Measurements from ENCODE around the gene MAPK7.

MAPK7 gene

GRCh38 chr17:19377602-19378415 is 489 bp upstream of the MAPK7 start:
- in situ Hi-C loops (cut with MboI; ENCODE audit: low sequenced_read_pairs), result no loop called here

GRCh38 chr17:19379361-19380065 is 1.2 kb downstream of the MAPK7 start:
- in situ Hi-C loops (cut with MboI; ENCODE audit: low sequenced_read_pairs), result no loop called here

- in situ Hi-C loops (cut with MboI; ENCODE audit: low sequenced_read_pairs), result no loop called here
Observed at GRCh38 chr17:19380481-19381301, 2.4 kb downstream of the MAPK7 start.

- in situ Hi-C loops (cut with MboI; ENCODE audit: low sequenced_read_pairs), result no loop called here
Observed at GRCh38 chr17:19381361-19381740, 3.1 kb downstream of the MAPK7 start.

- in situ Hi-C loops (cut with MboI; ENCODE audit: low sequenced_read_pairs), result no loop called here
Observed at GRCh38 chr17:19381741-19382444, 3.6 kb downstream of the MAPK7 start.

GRCh38 chr17:19382531-19383444 is 4.5 kb downstream of the MAPK7 start:
- in situ Hi-C loops (cut with MboI; ENCODE audit: low sequenced_read_pairs), result no loop called here

GRCh38 chr17:19383681-19384470 is 5.6 kb downstream of the MAPK7 start:
- in situ Hi-C loops (cut with MboI; ENCODE audit: low sequenced_read_pairs), result no loop called here

- in situ Hi-C loops (cut with MboI; ENCODE audit: low sequenced_read_pairs), result no loop called here
Observed at GRCh38 chr17:19384723-19385391, 6.6 kb downstream of the MAPK7 start.

- in situ Hi-C loops (cut with MboI; ENCODE audit: low sequenced_read_pairs), result no loop called here
Observed at GRCh38 chr17:19385521-19385983, 7.3 kb downstream of the MAPK7 start.

- in situ Hi-C loops (cut with MboI; ENCODE audit: low sequenced_read_pairs), result no loop called here
Observed at GRCh38 chr17:19386051-19386929, 8.0 kb downstream of the MAPK7 start.

- in situ Hi-C loops (cut with MboI; ENCODE audit: low sequenced_read_pairs), result no loop called here
Observed at GRCh38 chr17:19386974-19387920, 8.9 kb downstream of the MAPK7 start, which contains the start of gene MFAP4. MFAP4 (minus strand) TSS chr17:19387190; CDS start chr17:19387155, 35 bp downstream.

- in situ Hi-C loops (cut with MboI; ENCODE audit: low sequenced_read_pairs), result no loop called here
Observed at GRCh38 chr17:19387921-19388521, 9.7 kb downstream of the MAPK7 start.

GRCh38 chr17:19388791-19389785 is 10.8 kb downstream of the MAPK7 start:
- in situ Hi-C loops (cut with MboI; ENCODE audit: low sequenced_read_pairs), result no loop called here

- in situ Hi-C loops (cut with MboI; ENCODE audit: low sequenced_read_pairs), result no loop called here
Observed at GRCh38 chr17:19390951-19391350, 12.7 kb downstream of the MAPK7 start.

GRCh38 chr17:19391432-19391831 is 13.1 kb downstream of the MAPK7 start:
- in situ Hi-C loops (cut with MboI; ENCODE audit: low sequenced_read_pairs), result no loop called here
